Activated naive CD4-positive, alpha-beta T cell treated with anti-CD3 and anti-CD28 coated beads for 36 hours (primary cell): ENCODE measurements around the gene TBX18. TPM values are rescaled to one million over a fixed set of nuclear protein-coding genes. Genes with fewer than 3 reads are reported as not detected.

ENCODE experiments used
- CTCF ChIA-PET: fragments of 350-600 bp; sonication (Branson Sonifier 250); formaldehyde crosslinking; loops from one replicate; lab custom pipeline; 2021; ENCODE audit warnings: antibody characterized with exemption; lab: Charles Lee
- DNase-seq: peaks from one replicate; pipeline ENCODE4 v3.0.0-alpha.2; 2020
- H3K27ac Mint-ChIP-seq: one replicate; pipeline ENCODE4 v1.8.0; 2021; ENCODE audit warnings: mild to moderate bottlenecking, mixed read lengths
- H3K27me3 Mint-ChIP-seq: one replicate; pipeline ENCODE4 v1.8.0; 2021; ENCODE audit warnings: low read depth, mixed read lengths
- H3K36me3 Mint-ChIP-seq: one replicate; pipeline ENCODE4 v1.8.0; 2021; ENCODE audit warnings: low read depth, mixed read lengths
- H3K4me1 Mint-ChIP-seq: one replicate; pipeline ENCODE4 v1.8.0; 2021; ENCODE audit warnings: low read depth, mixed read lengths
- H3K4me3 Mint-ChIP-seq: one replicate; pipeline ENCODE4 v1.8.0; 2021; ENCODE audit warnings: mild to moderate bottlenecking, moderate library complexity, mixed read lengths
- H3K9me3 Mint-ChIP-seq: one replicate; pipeline ENCODE4 v1.8.0; 2021; ENCODE audit warnings: mixed read lengths
- intact Hi-C: fragments of 100-400 bp; cut with micrococcal nuclease; formaldehyde crosslinking; loops from one replicate; pipeline ENCODE4 v1.15.1; 2023
- total RNA-seq, 2 experiments: library from RNA; stranded (reverse); gene quantifications; one replicate each; pipeline ENCODE4 v1.2.3, GENCODE V29; 2021

TBX18 gene
- total RNA-seq, 2 experiments from 2014 or later: not detected

DNA sequence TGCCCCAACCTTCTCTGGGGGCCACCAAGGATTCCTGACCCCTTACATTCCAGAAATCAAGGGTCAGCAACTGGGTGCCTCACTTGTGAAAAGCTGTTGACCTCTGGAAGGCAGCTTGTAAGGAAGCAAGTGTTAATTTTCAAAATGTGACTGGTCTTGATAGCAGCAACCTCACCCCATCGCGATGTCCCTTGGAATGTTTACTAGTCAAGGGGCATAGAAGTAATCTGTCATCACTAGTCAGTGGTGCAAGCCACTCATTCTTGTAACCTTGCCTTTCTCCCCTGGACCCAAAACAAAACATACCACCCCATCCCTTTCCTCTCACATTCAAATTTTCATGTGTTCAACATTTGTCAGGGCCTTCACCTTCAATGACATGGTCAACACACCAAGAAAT lies 30.5 kb downstream of the TBX18 start:
- Mint-ChIP-seq H3K27me3 (peaks cover 2% of the 10 kb centered on the region), H3K27ac (no peak overlapping the region), H3K36me3 (no peaks in the 10 kb centered on the region), H3K4me3 (no peak overlapping the region), H3K9me3 (peaks cover 4% of the 10 kb centered on the region), H3K4me1 (no peaks in the 10 kb centered on the region)
- CTCF ChIA-PET: no interaction called here
- DNase-seq: no peak
- intact Hi-C loops: no loop called here

DNA sequence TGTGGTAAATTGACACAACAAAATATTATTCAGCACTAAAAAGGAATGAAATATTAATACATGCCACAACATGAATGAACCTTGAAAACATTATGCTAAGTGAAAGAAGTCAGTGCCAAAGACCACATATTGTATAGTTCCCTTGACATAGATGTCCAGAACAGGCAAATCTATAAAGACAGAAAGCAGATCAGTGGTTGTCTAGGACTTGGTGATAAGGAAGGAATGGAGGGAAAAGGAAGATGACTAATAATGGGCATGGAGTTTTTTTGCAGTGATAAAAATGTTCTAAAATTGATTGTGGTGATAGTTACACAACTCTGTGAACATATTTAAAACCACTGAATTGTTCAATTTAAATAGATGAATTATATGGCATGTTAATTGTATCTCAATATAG lies 32.5 kb downstream of the TBX18 start:
- Mint-ChIP-seq H3K27me3 (no peaks in the 10 kb centered on the region), H3K27ac (no peak overlapping the region), H3K36me3 (no peaks in the 10 kb centered on the region), H3K9me3 (peaks cover 4% of the 10 kb centered on the region), H3K4me1 (no peaks in the 10 kb centered on the region), H3K4me3 (no peak overlapping the region)
- CTCF ChIA-PET: no interaction called here
- intact Hi-C loops: no loop called here
- no peak for DNase-seq

DNA sequence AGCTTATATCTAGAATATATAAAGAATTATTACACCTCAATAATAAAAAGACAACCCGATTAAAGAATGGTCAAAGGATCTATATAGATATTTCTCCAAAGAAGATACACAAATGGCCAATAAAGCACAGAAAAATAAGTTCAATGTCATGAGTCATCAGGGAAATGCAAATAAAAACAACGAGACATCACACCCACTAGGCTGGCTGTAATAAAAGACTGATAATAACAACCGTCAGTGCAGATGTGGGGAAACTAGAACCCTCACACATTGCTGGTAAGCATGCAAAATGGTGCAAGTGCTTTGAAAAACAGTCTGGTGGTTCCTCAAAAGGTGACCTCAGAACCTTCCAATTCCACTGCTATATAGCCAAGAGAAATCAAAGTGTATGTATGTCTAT lies 33.0 kb downstream of the TBX18 start:
- Mint-ChIP-seq H3K9me3 (peaks cover 4% of the 10 kb centered on the region), H3K27ac (no peak overlapping the region), H3K4me3 (no peak overlapping the region), H3K4me1 (no peaks in the 10 kb centered on the region), H3K36me3 (no peaks in the 10 kb centered on the region), H3K27me3 (no peaks in the 10 kb centered on the region)
- intact Hi-C loops: no loop called here
- no peak for DNase-seq
- CTCF ChIA-PET: no interaction called here

DNA sequence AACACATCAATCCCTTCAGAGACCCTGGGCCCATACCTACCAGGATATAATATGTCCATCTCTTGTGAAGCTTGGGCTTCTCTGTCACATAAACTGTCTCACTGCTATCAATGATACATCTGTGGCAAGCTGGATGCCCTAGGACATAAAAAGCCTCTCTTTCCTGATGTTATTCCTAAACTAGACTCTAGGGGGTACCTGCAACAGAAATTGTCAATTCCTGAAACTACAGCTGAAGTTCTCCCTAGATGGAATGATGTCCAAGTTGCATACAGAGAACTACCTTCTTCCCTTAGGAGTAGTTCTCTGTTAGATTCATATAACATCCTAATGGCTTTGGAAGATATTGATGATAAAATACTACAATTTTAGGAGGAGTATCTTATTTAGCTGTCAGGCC lies 35.8 kb downstream of the TBX18 start:
- CTCF ChIA-PET: no interaction called here
- DNase-seq: no peak
- Mint-ChIP-seq H3K27me3 (no peaks in the 10 kb centered on the region), H3K36me3 (no peaks in the 10 kb centered on the region), H3K4me3 (no peak overlapping the region), H3K9me3 (peaks cover 4% of the 10 kb centered on the region), H3K4me1 (no peaks in the 10 kb centered on the region), H3K27ac (no peak overlapping the region)
- intact Hi-C loops: no loop called here

DNA sequence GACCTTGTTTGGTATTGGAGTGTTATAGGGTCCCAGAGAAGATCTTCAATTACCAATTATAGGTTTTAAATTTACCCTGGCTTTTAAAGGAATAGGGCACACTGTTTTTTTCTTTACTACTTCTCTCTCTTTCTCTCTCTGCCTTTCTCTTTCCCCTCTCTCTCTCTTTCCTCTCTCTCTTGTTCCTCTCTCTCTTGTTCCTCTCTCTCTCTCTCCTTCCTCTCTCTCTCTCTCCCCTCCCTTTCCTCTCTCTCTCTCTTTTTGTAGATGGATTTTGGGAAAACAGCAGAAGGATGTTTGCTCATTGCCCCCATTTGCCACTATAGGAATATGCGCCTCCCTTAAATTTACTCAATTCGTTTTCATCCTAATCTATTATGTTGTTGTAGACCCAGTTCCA lies 45.2 kb downstream of the TBX18 start:
- no peaks in the 10 kb centered on the region for H3K9me3 Mint-ChIP-seq
- CTCF ChIA-PET: no interaction called here
- no peaks in the 10 kb centered on the region for H3K27me3 Mint-ChIP-seq
- no peak overlapping the region for H3K4me3 Mint-ChIP-seq
- H3K27ac Mint-ChIP-seq: no peak overlapping the region
- no peak for DNase-seq
- no peaks in the 10 kb centered on the region for H3K36me3 Mint-ChIP-seq
- intact Hi-C loops: no loop called here
- no peaks in the 10 kb centered on the region for H3K4me1 Mint-ChIP-seq

DNA sequence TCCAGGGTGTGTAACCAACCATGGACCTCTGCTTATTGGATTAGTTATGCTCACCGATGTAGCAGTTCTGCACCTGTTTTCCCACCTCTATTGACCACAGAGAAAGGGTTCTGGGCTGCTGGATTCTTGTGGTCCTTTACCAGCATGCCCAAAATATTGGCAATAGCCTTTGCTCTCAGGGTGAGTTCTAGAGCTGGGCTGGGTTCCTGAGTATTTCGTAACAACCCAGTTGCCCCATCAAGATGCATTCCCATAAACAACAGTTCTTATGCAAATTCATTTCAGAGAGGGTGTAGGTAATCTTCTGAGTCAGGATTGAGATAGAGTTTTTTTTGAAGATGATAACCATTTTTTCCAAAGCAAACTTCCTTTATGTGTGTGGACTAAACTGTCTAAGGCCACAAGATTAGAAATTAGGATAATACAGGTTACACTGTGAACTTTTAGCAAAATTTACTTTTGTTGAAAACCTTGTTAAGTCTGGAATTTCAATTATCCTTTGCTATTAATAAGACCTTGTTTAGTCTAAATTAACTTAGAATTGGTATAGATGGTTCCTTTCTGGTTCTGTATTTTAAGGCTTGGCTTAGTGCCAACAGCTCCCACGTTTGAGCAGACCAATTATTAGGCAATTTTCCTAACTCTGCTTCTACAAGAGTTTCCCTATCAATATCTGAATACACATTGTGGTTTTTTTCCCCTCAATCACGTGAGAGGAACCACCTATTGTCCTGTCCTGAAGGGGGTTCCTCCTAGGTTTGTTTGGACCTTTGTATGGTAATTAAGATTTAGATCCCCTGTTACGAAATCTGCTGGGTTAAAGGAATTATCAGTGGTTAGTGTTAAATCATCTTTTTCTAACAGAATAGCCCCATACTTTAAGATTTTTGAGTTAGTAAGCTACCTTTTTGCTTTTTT lies 46.1 kb downstream of the TBX18 start:
- Mint-ChIP-seq H3K27me3 (no peaks in the 10 kb centered on the region), H3K36me3 (no peaks in the 10 kb centered on the region), H3K9me3 (no peaks in the 10 kb centered on the region), H3K4me3 (no peak overlapping the region), H3K4me1 (no peaks in the 10 kb centered on the region), H3K27ac (no peak overlapping the region)
- intact Hi-C loops: no loop called here
- DNase-seq: no peak
- CTCF ChIA-PET: interaction anchor here (0.6 kb wide), 1 partner anchor 102 kb away, joined by 4 read pairs; no protein-coding TSS in a partner anchor

DNA sequence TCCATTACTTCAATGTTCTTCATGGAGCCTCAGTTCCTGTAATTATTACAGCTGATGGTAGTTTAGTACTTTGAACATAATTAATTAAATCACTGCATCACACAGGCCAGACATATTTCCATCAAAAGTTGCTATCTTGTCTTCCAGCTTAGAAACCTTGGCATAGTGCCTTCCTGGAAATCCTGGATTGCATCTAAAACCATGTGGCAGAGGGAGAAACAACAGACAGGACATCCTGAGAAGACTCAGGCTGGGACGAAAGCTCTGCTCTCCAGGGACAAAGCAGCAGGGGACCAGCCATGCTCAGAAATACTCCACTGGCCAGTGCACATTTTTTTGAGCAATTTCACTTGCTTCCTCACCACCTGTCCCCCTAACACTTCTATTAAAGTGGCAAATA lies 55.3 kb downstream of the TBX18 start:
- H3K4me3 Mint-ChIP-seq: no peak overlapping the region
- peaks cover 7% of the 10 kb centered on the region for H3K9me3 Mint-ChIP-seq
- no peak for DNase-seq
- no peaks in the 10 kb centered on the region for H3K27me3 Mint-ChIP-seq
- no peaks in the 10 kb centered on the region for H3K4me1 Mint-ChIP-seq
- no peaks in the 10 kb centered on the region for H3K36me3 Mint-ChIP-seq
- H3K27ac Mint-ChIP-seq: no peak overlapping the region
- intact Hi-C loops: no loop called here
- CTCF ChIA-PET: no interaction called here

DNA sequence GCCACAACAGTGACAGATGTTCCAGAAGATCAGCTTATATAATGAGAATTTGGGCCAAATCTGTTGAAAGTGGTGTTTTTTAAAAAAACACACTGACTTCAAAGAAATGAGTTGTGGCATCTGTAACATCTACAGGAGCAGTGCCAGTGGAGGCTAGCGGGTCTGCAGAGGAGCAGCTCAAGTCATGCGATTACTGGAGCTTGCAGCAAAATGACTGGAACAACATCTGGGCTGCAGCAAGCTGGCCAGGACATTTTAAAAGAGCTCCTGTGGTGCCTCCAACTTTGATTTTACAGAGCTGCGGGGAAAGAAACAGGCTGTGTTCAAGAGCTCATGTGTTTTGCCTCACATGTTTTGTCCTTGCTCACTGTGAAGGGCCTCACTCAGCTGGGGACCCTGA lies 57.2 kb downstream of the TBX18 start:
- Mint-ChIP-seq H3K4me1 (no peaks in the 10 kb centered on the region), H3K4me3 (no peak overlapping the region), H3K9me3 (peaks cover 9% of the 10 kb centered on the region), H3K27me3 (no peaks in the 10 kb centered on the region), H3K36me3 (no peaks in the 10 kb centered on the region), H3K27ac (no peak overlapping the region)
- intact Hi-C loops: no loop called here
- DNase-seq: no peak
- CTCF ChIA-PET: no interaction called here

DNA sequence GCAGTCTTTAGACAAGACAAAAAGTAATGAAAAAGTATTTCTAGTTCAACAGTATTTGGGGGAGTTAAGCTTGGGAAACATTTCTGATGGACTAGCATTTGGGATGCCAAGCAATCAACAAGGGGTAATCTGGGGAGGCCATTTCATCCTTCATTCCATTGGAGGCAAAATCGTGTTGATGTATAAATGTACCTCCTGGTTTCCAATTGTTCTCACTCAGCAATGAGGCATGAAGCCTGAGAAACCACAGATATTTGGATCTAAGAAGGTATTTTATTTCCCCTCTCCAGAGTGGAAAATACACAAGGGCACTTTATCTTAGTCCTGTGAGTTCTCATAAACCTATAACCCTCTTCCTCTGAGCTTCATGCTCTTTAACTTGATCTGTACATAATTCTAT lies 68.2 kb downstream of the TBX18 start:
- no peak overlapping the region for H3K4me3 Mint-ChIP-seq
- DNase-seq: no peak
- H3K27ac Mint-ChIP-seq: no peak overlapping the region
- H3K9me3 Mint-ChIP-seq: peaks cover 1% of the 10 kb centered on the region
- no peaks in the 10 kb centered on the region for H3K4me1 Mint-ChIP-seq
- intact Hi-C loops: no loop called here
- peaks cover 2% of the 10 kb centered on the region for H3K27me3 Mint-ChIP-seq
- CTCF ChIA-PET: no interaction called here
- no peaks in the 10 kb centered on the region for H3K36me3 Mint-ChIP-seq

DNA sequence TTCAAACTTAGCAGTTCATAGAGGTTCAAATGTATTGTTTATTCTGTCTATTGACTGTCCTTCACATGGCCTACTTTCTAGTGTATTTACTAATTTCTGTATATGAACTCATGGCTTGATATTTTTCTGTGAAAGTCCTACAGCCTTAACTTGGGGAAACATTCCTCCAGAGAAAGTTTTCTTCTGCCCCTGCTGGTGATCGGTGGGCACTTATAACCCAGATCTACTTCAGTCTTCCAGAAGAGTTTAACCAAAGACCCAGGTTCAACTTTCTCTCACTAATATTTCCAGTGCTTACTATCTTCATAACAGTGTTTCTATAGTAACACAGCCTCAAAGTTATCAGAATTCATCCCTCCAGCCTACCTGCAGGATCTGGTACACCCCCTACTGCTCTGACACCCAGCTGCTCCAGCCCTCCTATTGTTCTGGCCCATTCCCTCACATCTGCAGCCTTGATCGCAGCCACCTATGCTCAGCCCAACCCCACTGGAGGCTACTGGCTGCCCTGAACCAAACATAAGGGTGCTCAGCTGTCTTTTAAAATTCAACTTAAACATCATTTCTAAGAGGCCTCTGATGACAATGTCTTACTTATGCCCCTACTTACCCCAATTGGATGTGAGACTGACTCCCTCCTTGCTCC lies 72.3 kb downstream of the TBX18 start:
- CTCF ChIA-PET: no interaction called here
- H3K27ac Mint-ChIP-seq: no peak overlapping the region

DNA sequence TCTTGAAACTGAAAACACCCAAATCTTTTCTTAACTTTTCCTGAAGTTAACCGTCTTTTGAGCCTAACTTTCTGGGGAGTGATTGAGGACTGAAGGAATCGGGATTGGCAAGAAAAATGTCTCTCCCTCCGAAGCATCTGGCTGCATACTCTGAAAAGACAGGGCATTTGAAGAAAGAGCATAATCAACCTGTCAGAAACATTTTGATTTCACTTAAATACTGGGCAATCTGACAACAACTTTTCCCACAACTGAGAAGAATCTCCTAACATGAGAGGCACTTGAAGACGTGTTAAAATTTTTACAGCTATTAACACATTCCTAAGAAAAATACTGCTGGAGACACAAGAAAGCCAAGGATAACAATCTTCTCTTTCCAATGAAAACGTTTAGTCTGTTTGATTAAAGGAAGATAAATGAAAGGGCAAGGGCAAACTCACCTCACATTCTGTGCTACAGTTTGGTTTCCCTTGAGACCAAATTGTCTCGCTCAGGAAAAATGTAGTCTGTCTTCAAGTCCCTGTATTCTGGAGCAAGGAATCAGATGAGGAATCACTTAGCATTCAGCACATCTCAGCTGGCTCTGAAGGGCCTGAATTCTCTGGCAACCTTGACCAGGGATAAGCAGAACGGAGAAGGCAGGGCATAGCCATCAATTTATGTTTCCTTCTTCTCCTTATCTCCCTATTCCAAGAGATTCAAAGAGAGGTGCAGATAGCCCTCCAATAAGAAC lies 76.1 kb downstream of the TBX18 start:
- no peaks in the 10 kb centered on the region for H3K4me1 Mint-ChIP-seq
- H3K27ac Mint-ChIP-seq: no peak overlapping the region
- intact Hi-C loops: no loop called here
- peaks cover 2% of the 10 kb centered on the region for H3K27me3 Mint-ChIP-seq
- DNase-seq: no peak
- CTCF ChIA-PET: no interaction called here
- no peaks in the 10 kb centered on the region for H3K9me3 Mint-ChIP-seq
- no peak overlapping the region for H3K4me3 Mint-ChIP-seq
- no peaks in the 10 kb centered on the region for H3K36me3 Mint-ChIP-seq

More for the DNA sequence above, 72.3 kb downstream of the TBX18 start:
- H3K9me3 Mint-ChIP-seq: peaks cover 1% of the 10 kb centered on the region
- intact Hi-C loops: no loop called here
- peaks cover 2% of the 10 kb centered on the region for H3K27me3 Mint-ChIP-seq
- H3K4me1 Mint-ChIP-seq: no peaks in the 10 kb centered on the region
- DNase-seq: no peak
- H3K36me3 Mint-ChIP-seq: no peaks in the 10 kb centered on the region
- H3K4me3 Mint-ChIP-seq: no peak overlapping the region

DNA sequence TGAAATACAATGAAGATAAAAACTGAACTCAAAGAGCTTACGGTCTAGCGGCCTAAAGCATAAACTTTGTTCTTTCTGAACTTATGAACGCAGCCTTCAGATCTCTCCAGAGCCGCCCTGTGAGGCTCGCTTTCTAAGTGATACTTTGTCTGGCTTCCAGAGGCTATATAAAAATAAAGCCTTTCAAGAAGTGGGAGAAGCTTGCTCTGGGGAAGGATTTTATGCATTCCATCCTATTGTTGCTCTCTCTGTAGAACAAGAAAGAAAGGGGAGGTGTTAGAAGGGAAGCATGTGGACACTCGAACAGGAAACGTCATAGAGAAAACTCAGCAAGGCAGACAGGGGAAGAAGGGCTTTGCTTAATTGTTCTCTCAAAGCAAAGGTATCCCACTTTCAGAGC lies 77.0 kb downstream of the TBX18 start:
- Mint-ChIP-seq H3K9me3 (no peaks in the 10 kb centered on the region), H3K27me3 (peaks cover 2% of the 10 kb centered on the region), H3K36me3 (no peaks in the 10 kb centered on the region), H3K4me1 (no peaks in the 10 kb centered on the region), H3K27ac (no peak overlapping the region), H3K4me3 (no peak overlapping the region)
- no peak for DNase-seq
- intact Hi-C loops: no loop called here
- CTCF ChIA-PET: no interaction called here
